ENCODE results near the gene GPC5.

GPC5 gene

DNA sequence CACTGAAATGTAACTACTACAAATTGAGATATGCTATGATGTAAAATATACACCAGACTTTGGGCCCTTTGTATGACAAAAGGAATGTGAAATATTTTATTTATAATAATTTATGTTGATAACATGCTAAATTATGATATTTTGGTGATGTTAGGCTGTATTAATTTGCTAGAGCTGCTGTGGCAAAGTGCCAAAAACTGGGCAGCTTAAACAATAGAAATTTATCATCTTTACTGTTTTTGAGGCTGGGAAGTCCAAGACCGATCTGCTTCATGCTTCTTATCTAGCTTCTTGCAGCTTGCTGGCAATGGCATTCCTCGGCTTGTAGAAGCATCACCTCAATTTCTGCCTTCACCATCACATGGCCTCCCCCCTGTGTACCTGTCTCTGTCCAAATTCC, 245.0 kb downstream of the GPC5 start:
- no peak overlapping the region for H3K27ac ChIP-seq (ENCODE audit: low read length)
- no peaks in the 10 kb centered on the region for H3K36me3 ChIP-seq (replicated peaks; ENCODE audit: low read depth, low read length)
- no peaks in the 10 kb centered on the region for H3K4me1 ChIP-seq (ENCODE audit: low read length)
- TF ChIP-seq EZH2phosphoT487 (IDR thresholded peaks at IDR 0.05; ENCODE audit: low read depth): no peak
- TF ChIP-seq, protein P1, sequence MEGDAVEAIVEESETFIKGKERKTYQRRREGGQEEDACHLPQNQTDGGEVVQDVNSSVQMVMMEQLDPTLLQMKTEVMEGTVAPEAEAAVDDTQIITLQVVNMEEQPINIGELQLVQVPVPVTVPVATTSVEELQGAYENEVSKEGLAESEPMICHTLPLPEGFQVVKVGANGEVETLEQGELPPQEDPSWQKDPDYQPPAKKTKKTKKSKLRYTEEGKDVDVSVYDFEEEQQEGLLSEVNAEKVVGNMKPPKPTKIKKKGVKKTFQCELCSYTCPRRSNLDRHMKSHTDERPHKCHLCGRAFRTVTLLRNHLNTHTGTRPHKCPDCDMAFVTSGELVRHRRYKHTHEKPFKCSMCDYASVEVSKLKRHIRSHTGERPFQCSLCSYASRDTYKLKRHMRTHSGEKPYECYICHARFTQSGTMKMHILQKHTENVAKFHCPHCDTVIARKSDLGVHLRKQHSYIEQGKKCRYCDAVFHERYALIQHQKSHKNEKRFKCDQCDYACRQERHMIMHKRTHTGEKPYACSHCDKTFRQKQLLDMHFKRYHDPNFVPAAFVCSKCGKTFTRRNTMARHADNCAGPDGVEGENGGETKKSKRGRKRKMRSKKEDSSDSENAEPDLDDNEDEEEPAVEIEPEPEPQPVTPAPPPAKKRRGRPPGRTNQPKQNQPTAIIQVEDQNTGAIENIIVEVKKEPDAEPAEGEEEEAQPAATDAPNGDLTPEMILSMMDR (IDR thresholded peaks at IDR 0.05; ENCODE audit: low read depth, low read length): no peak
- H3K27me3 ChIP-seq (ENCODE audit: low read depth, low read length): no peaks in the 10 kb centered on the region
- no peaks in the 10 kb centered on the region for H3K9me3 ChIP-seq (ENCODE audit: insufficient read depth, low read length)
- H4K20me1 ChIP-seq (ENCODE audit: insufficient read depth, low read length): no peaks in the 10 kb centered on the region
- H3K4me2 ChIP-seq (ENCODE audit: low read length): no peak overlapping the region
- H3K79me2 ChIP-seq (ENCODE audit: low read length): no peaks in the 10 kb centered on the region
- H3K4me3 ChIP-seq (ENCODE audit: low read length): no peak overlapping the region
- H3K9ac ChIP-seq (ENCODE audit: low read length): no peak overlapping the region
- no peak overlapping the region for H2AFZ ChIP-seq (ENCODE audit: low read depth, low read length)

DNA sequence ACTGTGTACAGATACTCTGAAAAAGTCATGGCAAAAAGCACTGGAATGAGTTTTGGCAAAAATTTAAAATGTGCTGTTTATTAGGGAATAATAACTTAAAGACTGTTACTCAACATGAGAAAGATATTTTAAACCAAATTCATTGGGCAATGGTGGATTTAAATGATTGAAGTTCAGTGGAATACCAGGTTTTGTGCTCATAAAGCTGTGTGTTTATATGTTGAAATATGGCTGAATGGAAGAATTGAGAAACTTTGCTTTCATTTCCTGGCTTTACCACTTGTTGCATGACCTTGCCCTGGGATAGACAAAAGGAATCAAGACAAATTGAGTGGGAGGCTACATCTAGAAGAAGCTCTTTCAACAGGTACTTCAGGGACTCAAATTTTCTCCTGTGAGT, 246.4 kb downstream of the GPC5 start:
- Histone ChIP-seq H3K36me3 (replicated peaks; ENCODE audit: low read depth, low read length) (no peaks in the 10 kb centered on the region), H3K4me3 (ENCODE audit: low read length) (no peak overlapping the region), H3K9ac (ENCODE audit: low read length) (no peak overlapping the region), H2AFZ (ENCODE audit: low read depth, low read length) (no peak overlapping the region), H3K4me2 (ENCODE audit: low read length) (no peak overlapping the region), H3K27me3 (ENCODE audit: low read depth, low read length) (no peaks in the 10 kb centered on the region), H4K20me1 (ENCODE audit: insufficient read depth, low read length) (no peaks in the 10 kb centered on the region), H3K79me2 (ENCODE audit: low read length) (no peaks in the 10 kb centered on the region), H3K27ac (ENCODE audit: low read length) (no peak overlapping the region), H3K4me1 (ENCODE audit: low read length) (no peaks in the 10 kb centered on the region), H3K9me3 (ENCODE audit: insufficient read depth, low read length) (no peaks in the 10 kb centered on the region)
- TF ChIP-seq EZH2phosphoT487 (IDR thresholded peaks at IDR 0.05; ENCODE audit: low read depth): no peak

DNA sequence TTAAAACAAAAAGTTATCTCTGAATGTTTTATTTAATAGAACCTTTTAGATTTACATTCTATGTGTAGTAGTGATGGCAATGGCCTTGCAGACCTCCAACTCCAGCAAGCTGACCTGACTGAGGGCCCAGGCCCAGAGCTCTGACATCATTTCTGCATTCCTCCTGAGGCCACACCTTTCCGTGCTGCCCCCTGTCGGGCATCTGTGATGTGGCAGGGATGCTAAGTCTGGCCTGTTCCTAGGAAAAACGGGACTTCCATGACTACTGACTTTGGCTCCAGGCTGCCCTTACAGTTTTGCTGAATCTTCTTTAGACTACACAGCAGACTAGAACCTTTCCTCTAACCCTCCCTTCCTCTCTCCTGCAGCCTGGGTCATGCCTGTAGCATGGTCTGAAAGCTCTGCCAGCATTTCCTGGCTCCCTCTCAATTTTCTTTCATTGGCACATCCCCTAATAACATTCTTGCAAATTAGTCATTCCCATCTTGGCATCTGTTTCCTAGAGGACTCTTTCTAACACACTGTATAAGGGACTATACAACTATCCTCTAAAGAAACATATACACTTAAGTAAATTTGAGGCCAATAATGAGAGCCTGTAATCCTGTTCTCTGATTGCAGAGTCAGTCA, 249.1 kb downstream of the GPC5 start:
- Histone ChIP-seq H3K27me3 (ENCODE audit: low read depth, low read length) (no peaks in the 10 kb centered on the region), H3K79me2 (ENCODE audit: low read length) (no peaks in the 10 kb centered on the region), H4K20me1 (ENCODE audit: insufficient read depth, low read length) (no peaks in the 10 kb centered on the region), H3K4me1 (ENCODE audit: low read length) (no peaks in the 10 kb centered on the region), H3K4me3 (ENCODE audit: low read length) (no peak overlapping the region), H3K36me3 (replicated peaks; ENCODE audit: low read depth, low read length) (no peaks in the 10 kb centered on the region), H2AFZ (ENCODE audit: low read depth, low read length) (no peak overlapping the region), H3K9ac (ENCODE audit: low read length) (no peak overlapping the region), H3K27ac (ENCODE audit: low read length) (no peak overlapping the region), H3K9me3 (ENCODE audit: insufficient read depth, low read length) (no peaks in the 10 kb centered on the region), H3K4me2 (ENCODE audit: low read length) (no peak overlapping the region)
- TF ChIP-seq, protein P1 (IDR thresholded peaks at IDR 0.05; ENCODE audit: low read depth, low read length): peak; percentile 62
- TF ChIP-seq EZH2phosphoT487 (IDR thresholded peaks at IDR 0.05; ENCODE audit: low read depth): no peak

DNA sequence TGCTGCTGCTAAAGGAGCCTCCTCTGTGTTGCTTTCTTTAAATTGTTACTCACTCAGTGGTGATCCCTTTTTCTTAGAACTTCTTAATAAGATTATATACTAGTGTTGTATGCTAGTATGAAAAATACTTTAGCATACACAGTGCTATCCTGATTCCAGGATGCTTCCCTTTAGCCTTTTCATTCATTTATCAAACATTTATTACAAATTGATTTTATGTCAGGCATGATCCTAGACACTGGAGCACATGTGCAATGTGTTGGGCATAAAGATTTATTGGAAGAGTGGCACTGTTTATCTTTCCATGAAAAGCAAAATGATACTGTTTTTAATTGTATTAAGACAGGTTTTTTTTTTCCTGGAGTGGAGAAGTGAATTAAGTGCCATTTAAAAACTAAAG, 249.6 kb downstream of the GPC5 start:
- no peak for TF ChIP-seq EZH2phosphoT487 (IDR thresholded peaks at IDR 0.05; ENCODE audit: low read depth)
- TF ChIP-seq, protein P1 (IDR thresholded peaks at IDR 0.05; ENCODE audit: low read depth, low read length): no peak
- no peak overlapping the region for H3K27ac ChIP-seq (ENCODE audit: low read length)
- H3K4me1 ChIP-seq (ENCODE audit: low read length): no peaks in the 10 kb centered on the region
- H3K4me2 ChIP-seq (ENCODE audit: low read length): no peak overlapping the region
- no peaks in the 10 kb centered on the region for H3K27me3 ChIP-seq (ENCODE audit: low read depth, low read length)
- no peak overlapping the region for H3K9ac ChIP-seq (ENCODE audit: low read length)
- H3K4me3 ChIP-seq (ENCODE audit: low read length): no peak overlapping the region
- no peaks in the 10 kb centered on the region for H3K79me2 ChIP-seq (ENCODE audit: low read length)
- no peak overlapping the region for H2AFZ ChIP-seq (ENCODE audit: low read depth, low read length)
- H4K20me1 ChIP-seq (ENCODE audit: insufficient read depth, low read length): no peaks in the 10 kb centered on the region
- H3K9me3 ChIP-seq (ENCODE audit: insufficient read depth, low read length): no peaks in the 10 kb centered on the region
- no peaks in the 10 kb centered on the region for H3K36me3 ChIP-seq (replicated peaks; ENCODE audit: low read depth, low read length)

Data from OCI-LY3 (cell line).